ENCODE results near the gene POLE2.

Gene POLE2

DNA sequence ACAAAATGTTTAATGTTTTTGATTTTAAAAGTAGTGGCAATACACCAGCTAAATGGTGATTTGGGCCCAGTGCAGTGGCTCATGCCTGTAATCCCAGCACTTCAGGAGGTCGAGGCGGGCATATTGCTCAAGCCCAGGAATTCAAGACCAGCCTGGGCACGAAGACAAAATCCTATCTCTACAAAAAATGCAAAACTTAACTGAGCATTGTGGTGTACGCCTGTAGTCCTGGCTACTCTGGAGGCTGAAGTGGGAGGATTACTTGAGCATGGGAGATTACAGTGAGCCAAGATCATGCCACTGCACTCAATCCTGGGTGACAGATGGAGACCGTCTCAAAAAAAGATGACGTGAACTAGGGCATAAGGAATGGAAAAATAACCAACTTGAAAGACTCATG lies 72.2 kb downstream of the POLE2 start:
- DNase-seq, result no peak

GRCh38 chr14:49614196-49614595 lies 73.8 kb downstream of the POLE2 start:
- DNase-seq, result no peak

- DNase-seq, result no peak
These were observed 75.3 kb downstream of the POLE2 start for GRCh38 chr14:49612671-49613070.

- DNase-seq, result no peak
These were observed 75.8 kb downstream of the POLE2 start for GRCh38 chr14:49612251-49612650.

- DNase-seq, result no peak
These were observed 80.4 kb downstream of the POLE2 start for GRCh38 chr14:49607583-49607982.

DNA sequence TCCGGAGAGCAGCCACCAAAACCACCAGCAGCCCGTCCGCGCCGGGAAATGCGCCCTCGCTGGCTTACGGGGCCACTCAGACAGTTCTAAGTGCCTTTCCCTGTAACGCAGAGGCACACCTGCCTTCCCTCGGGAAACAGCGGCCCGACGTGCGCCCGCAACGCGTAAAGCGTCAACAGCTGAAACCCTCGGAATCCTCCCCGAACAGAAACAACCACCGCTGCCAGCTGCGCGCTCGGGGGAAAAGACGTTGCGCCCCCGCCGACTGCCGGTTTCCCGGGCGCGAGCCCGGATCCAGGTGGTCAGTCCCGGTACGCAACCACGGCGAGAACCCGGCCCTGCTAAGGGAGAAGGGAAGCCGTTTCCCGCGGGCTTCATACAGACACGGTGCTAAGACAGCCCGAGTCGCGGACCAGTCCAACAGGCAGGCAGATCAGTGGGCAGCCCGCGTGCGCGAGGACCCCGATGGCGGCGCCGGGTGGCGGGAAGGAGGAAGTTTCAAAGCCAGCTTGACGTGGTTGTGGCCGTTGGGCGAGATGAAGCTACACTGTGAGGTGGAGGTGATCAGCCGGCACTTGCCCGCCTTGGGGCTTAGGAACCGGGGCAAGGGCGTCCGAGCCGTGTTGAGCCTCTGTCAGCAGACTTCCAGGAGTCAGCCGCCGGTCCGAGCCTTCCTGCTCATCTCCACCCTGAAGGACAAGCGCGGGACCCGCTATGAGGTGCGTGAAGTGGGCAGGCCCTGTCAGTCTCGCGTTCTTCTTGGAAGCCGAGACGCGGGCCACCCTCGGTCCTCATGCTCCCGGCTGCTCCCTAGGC lies 89.3 kb downstream of the POLE2 start, which contains the start of gene LRR1:
LRR1 (plus strand) TSS at position 456 of the 816 bp plus-strand sequence; CDS start at position 537, 81 bp downstream.
- peak; percentile 83 to 88 for DNase-seq

DNA sequence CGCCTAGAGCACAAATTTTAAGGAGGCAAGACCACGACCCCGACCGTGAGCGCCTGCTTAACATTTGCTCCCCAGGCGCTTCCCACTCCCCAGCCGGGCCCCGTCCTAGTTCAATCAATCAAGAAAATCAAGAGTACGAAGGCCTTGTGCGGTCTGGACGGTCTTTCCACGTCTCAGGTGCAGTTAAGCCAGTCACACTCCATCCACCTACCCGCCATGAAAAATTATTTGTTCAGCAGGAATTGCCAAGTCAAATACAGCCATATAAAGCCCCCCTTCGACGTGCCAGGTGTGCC lies 89.9 kb downstream of the POLE2 start:
- no peak for DNase-seq

DNA sequence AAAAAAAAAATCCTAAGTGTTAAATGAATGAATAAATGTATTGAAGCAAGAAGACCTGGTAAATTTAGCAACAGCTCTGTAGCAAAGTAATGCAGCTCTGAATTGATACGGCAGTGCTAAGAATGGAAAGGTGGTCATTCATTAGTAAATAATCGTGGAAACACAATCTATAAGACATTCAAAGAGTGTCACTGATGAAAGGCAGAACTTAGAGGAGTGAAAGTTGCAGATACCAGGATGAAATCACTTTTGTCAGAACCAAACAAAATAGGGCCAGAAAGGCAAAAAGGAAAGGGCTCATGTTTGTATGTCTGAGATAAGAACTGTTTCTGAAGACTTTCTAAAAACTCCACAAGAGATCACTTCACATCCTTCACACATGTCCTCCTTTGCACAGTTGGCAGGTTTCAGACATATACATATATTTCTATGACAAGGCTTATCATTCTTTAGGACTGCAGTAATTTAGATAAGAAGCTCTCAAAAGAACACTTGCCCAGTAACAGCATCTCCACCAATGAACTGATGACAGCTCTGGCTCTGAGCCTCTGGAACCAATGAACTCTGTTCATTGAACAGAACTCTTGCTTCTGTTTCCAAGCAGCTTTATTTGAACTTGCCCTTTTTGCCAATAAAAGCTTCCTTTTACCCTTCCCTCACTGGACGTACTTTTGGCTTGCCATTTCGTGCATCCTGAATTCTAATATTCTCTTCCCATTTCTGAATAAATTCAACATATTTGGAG lies 93.5 kb downstream of the POLE2 start:
- peak in 1 of 2 donors; percentile 5 for DNase-seq
